ENCODE data around the gene THUMPD3. TPM values are rescaled to one million over a fixed set of nuclear protein-coding genes. Genes with fewer than 3 reads are reported as not detected.

Gene THUMPD3
- total and polyA plus RNA-seq, 4 donors: 20.1 to 24.5 (median 21.6) TPM

GRCh38 chr3:9387322-9387655, 24.4 kb downstream of the THUMPD3 start:
- no peaks in the 10 kb centered on the region for H3K9me3 ChIP-seq (ENCODE audit: control insufficient read depth in 4 of 4, low read length in 3 of 4)
- 86% methylated on average over 2 of the region's 2 CpGs for WGBS
- no peak overlapping the region for H3K27ac ChIP-seq (ENCODE audit: low read depth in 1 of 2, low read length in 2 of 2)
- no peak for TF ChIP-seq GABPA (IDR thresholded peaks at IDR 0.05 in 1 of 2, conservative IDR thresholded peaks at IDR 0.05 in 1 of 2)
- TF ChIP-seq HNF4A (conservative IDR thresholded peaks at IDR 0.05): no peak
- TF ChIP-seq TAF1 (conservative IDR thresholded peaks at IDR 0.05): no peak
- TF ChIP-seq FOXA2 (IDR thresholded peaks at IDR 0.05): no peak
- H3K27me3 ChIP-seq (ENCODE audit: control insufficient read depth in 4 of 4, insufficient read depth in 4 of 4, low read length in 3 of 4): no peaks in the 10 kb centered on the region
- no peaks in the 10 kb centered on the region for H3K4me1 ChIP-seq (ENCODE audit: control insufficient read depth in 4 of 4, insufficient read depth in 4 of 4, low read length in 3 of 4)
- no peak overlapping the region for H3K4me3 ChIP-seq (ENCODE audit: low read depth in 1 of 3, low read length in 3 of 3)
- no peak overlapping the region for H3K9ac ChIP-seq (ENCODE audit: low read depth in 1 of 2, low read length in 2 of 2)
- DNase-seq (ENCODE audit: low spot score): no peak
- peaks cover 11 to 74% (median 63%) of the 10 kb centered on the region in 4 donors for H3K36me3 ChIP-seq (ENCODE audit: control insufficient read depth in 4 of 4, insufficient read depth in 3 of 4, low read depth in 1 of 4, low read length in 3 of 4)

- H3K9ac ChIP-seq (ENCODE audit: low read depth in 1 of 2, low read length in 2 of 2): no peak overlapping the region
- H3K4me1 ChIP-seq (ENCODE audit: control insufficient read depth in 4 of 4, insufficient read depth in 4 of 4, low read length in 3 of 4): no peaks in the 10 kb centered on the region
- WGBS: 85% methylated on average over 2 of the region's 2 CpGs
- no peak overlapping the region for H3K27ac ChIP-seq (ENCODE audit: low read depth in 1 of 2, low read length in 2 of 2)
- no peak overlapping the region for H3K4me3 ChIP-seq (ENCODE audit: low read depth in 1 of 3, low read length in 3 of 3)
- peaks cover 11 to 71% (median 64%) of the 10 kb centered on the region in 4 donors for H3K36me3 ChIP-seq (ENCODE audit: control insufficient read depth in 4 of 4, insufficient read depth in 3 of 4, low read depth in 1 of 4, low read length in 3 of 4)
- H3K9me3 ChIP-seq (ENCODE audit: control insufficient read depth in 4 of 4, low read length in 3 of 4): no peaks in the 10 kb centered on the region
- TF ChIP-seq TAF1 (conservative IDR thresholded peaks at IDR 0.05) (no peak), JUND (IDR thresholded peaks at IDR 0.05) (no peak), MAX (IDR thresholded peaks at IDR 0.05) (no peak), RXRA (IDR thresholded peaks at IDR 0.05) (no peak), YY1 (IDR thresholded peaks at IDR 0.05) (no peak), FOXA2 (IDR thresholded peaks at IDR 0.05) (no peak), RAD21 (IDR thresholded peaks at IDR 0.05) (no peak), ZBTB33 (IDR thresholded peaks at IDR 0.05) (no peak), NR2F2 (IDR thresholded peaks at IDR 0.05) (no peak), EGR1 (IDR thresholded peaks at IDR 0.05; ENCODE audit: low read depth in 2 of 2) (no peak), GABPA (IDR thresholded peaks at IDR 0.05 in 1 of 2, conservative IDR thresholded peaks at IDR 0.05 in 1 of 2) (no peak), REST (IDR thresholded peaks at IDR 0.05) (no peak), HNF4G (IDR thresholded peaks at IDR 0.05) (no peak), SP1 (IDR thresholded peaks at IDR 0.05) (no peak)
- TF ChIP-seq, protein P1, sequence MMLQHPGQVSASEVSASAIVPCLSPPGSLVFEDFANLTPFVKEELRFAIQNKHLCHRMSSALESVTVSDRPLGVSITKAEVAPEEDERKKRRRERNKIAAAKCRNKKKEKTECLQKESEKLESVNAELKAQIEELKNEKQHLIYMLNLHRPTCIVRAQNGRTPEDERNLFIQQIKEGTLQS (IDR thresholded peaks at IDR 0.05): no peak
- TF ChIP-seq, protein P2, sequence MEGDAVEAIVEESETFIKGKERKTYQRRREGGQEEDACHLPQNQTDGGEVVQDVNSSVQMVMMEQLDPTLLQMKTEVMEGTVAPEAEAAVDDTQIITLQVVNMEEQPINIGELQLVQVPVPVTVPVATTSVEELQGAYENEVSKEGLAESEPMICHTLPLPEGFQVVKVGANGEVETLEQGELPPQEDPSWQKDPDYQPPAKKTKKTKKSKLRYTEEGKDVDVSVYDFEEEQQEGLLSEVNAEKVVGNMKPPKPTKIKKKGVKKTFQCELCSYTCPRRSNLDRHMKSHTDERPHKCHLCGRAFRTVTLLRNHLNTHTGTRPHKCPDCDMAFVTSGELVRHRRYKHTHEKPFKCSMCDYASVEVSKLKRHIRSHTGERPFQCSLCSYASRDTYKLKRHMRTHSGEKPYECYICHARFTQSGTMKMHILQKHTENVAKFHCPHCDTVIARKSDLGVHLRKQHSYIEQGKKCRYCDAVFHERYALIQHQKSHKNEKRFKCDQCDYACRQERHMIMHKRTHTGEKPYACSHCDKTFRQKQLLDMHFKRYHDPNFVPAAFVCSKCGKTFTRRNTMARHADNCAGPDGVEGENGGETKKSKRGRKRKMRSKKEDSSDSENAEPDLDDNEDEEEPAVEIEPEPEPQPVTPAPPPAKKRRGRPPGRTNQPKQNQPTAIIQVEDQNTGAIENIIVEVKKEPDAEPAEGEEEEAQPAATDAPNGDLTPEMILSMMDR (IDR thresholded peaks at IDR 0.05; ENCODE audit: low read depth, low read length, missing input control): no peak
- H3K27me3 ChIP-seq (ENCODE audit: control insufficient read depth in 4 of 4, insufficient read depth in 4 of 4, low read length in 3 of 4): no peaks in the 10 kb centered on the region
- DNase-seq (ENCODE audit: low spot score): no peak
Measured at GRCh38 chr3:9388142-9388541, 25.3 kb downstream of the THUMPD3 start.
